Stimulated activated naive CD4-positive, alpha-beta T cell treated with Interleukin-2 at 50 U/mL for 16 hours (primary cell): ENCODE measurements around the gene DMRTA1.
"Not testable (repeated sequence)": the region's sequence is repeated elsewhere in the genome, so short reads cannot be mapped to it uniquely, and the experiment has no call there.

Experiments
- DNase-seq: peaks from one replicate; lab custom pipeline; 2025; lab: John Stamatoyannopoulos, UW

The DMRTA1 gene

GRCh38 chr9:22446589-22446949, at the start of gene DMRTA1:
Gene DMRTA1 (plus strand): TSS chr9:22446824. CDS start chr9:22447066, 242 bp downstream.
- no peak for DNase-seq

GRCh38 chr9:22401671-22402070, 45.0 kb upstream of the DMRTA1 start:
- DNase-seq, result no peak

- no peak for DNase-seq
Observed at GRCh38 chr9:22405869-22406659, 40.6 kb upstream of the DMRTA1 start.

GRCh38 chr9:22413884-22414283, 32.7 kb upstream of the DMRTA1 start:
- DNase-seq, result no peak

- no peak for DNase-seq
Observed at GRCh38 chr9:22415941-22416691, 30.5 kb upstream of the DMRTA1 start.

- no peak for DNase-seq
Observed at GRCh38 chr9:22416692-22417060, 29.9 kb upstream of the DMRTA1 start.

GRCh38 chr9:22423566-22423965, 23.1 kb upstream of the DMRTA1 start:
- no peak for DNase-seq

GRCh38 chr9:22424616-22425015, 22.0 kb upstream of the DMRTA1 start:
- DNase-seq, result no peak

GRCh38 chr9:22425551-22425950, 21.1 kb upstream of the DMRTA1 start:
- no peak for DNase-seq

- no peak for DNase-seq
Observed at GRCh38 chr9:22427226-22427880, 19.3 kb upstream of the DMRTA1 start.

GRCh38 chr9:22433691-22434090, 12.9 kb upstream of the DMRTA1 start:
- DNase-seq, result no peak

GRCh38 chr9:22435252-22435651, 11.4 kb upstream of the DMRTA1 start:
- not testable (repeated sequence) for DNase-seq

- not testable (repeated sequence) for DNase-seq
Observed at GRCh38 chr9:22437461-22438067, 9.1 kb upstream of the DMRTA1 start.

- no peak for DNase-seq
Observed at GRCh38 chr9:22440841-22441240, 5.8 kb upstream of the DMRTA1 start.

- DNase-seq, result peak; percentile 13
Observed at GRCh38 chr9:22446950-22447617, 460 bp downstream of the DMRTA1 start.

- no peak for DNase-seq
Observed at GRCh38 chr9:22447618-22448305, 1.1 kb downstream of the DMRTA1 start.

- DNase-seq, result no peak
Observed at GRCh38 chr9:22449719-22450118, 3.1 kb downstream of the DMRTA1 start.

GRCh38 chr9:22452415-22453010, 5.9 kb downstream of the DMRTA1 start:
- DNase-seq, result peak; percentile 22

GRCh38 chr9:22454016-22454415, 7.4 kb downstream of the DMRTA1 start:
- DNase-seq, result no peak

- no peak for DNase-seq
Observed at GRCh38 chr9:22455181-22455580, 8.6 kb downstream of the DMRTA1 start.

GRCh38 chr9:22457448-22457847, 10.8 kb downstream of the DMRTA1 start:
- no peak for DNase-seq
